NK-92 treated with Interleukin-12 subunit alpha and Interleukin-12 subunit beta, amount 100 ng/mL, for 24 hours (cell line): ENCODE measurements around the gene IPPK.
"Not testable (repeated sequence)": the region's sequence is repeated elsewhere in the genome, so short reads cannot be mapped to it uniquely, and the experiment has no call there.

ENCODE experiments used
- DNase-seq: peaks from one replicate; lab custom pipeline; 2025; lab: John Stamatoyannopoulos, UW

Gene IPPK

GRCh38 chr9:92595075-92595474 is 74.9 kb downstream of the IPPK start:
- not testable (repeated sequence) for DNase-seq

- DNase-seq: no peak
Measured at GRCh38 chr9:92592946-92593861, 76.7 kb downstream of the IPPK start.

DNA sequence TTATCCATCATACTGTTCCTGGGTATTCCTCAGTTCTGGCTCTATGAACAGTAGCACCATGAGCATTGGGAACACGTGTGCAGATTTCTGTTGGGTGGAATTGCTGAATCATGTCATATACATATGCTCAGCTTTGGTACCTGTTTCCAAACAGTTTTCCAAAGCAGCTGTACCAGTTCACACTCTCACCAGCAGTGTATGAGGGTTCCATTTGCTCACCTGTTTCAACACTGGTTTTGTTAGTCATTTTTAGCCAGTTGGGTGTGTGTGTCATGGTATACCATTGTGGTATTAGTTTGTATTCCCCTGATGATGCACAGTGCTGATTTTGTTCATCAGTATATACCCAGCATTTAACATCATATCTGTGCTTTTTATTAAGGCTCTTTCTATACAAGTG is 77.4 kb downstream of the IPPK start:
- DNase-seq: no peak

GRCh38 chr9:92590377-92590776 is 79.6 kb downstream of the IPPK start:
- DNase-seq: no peak

DNA sequence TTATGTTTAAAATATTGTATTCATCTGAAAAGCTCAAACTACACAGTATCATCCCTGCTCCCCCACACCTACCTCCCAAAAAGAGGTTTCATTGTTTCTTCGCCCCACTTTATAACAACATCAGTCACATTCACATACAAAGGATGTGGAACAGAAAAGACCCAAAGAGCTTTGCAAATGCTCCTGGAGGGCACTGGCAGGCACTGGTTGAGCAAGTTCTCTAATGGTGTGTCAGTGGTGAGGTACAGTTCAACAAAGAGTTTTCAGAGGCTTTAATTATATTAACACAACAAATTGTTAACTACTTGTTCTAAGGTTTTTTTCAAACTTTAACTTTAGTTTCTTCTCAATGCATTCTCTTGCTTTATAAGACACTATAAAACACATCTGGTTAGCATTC is 80.0 kb downstream of the IPPK start:
- DNase-seq: no peak

DNA sequence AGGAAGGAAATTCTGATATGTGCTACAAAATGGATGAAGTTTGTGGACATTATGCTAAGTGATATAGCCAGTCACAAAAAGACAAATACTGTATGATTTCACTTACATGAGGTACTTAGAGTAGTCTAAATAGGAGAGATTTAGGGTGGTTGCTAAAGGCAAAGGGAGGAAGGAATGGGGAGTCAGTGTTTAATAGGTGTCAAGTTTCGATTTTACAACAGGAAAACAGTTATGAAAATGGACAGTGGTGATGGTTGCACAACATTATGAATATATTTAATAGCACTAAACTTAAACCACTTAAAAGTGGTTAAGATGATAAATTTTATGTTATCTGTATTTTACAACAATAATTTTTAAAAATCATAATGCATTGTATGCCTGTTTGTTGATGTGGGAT is 93.8 kb downstream of the IPPK start:
- DNase-seq: no peak

DNA sequence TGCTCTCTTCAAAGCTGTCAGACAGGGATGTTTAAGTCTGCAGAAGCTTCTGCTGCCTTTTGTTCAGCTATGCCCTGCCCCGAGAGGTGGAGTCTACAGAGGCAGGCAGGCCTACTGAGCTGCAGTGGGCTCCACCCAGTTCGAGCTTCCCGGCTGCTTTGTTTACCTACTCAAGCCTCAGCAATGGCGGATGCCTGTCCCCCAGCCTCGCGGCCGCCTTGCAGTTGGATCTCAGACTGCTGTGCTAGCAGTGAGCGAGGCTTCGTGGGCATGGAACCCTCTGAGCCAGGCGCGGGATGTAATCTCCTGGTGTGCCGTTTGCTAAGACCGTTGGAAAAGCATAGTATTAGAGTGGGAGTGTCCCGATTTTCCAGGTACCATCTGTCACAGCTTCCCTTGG is 96.3 kb downstream of the IPPK start:
- not testable (repeated sequence) for DNase-seq

DNA sequence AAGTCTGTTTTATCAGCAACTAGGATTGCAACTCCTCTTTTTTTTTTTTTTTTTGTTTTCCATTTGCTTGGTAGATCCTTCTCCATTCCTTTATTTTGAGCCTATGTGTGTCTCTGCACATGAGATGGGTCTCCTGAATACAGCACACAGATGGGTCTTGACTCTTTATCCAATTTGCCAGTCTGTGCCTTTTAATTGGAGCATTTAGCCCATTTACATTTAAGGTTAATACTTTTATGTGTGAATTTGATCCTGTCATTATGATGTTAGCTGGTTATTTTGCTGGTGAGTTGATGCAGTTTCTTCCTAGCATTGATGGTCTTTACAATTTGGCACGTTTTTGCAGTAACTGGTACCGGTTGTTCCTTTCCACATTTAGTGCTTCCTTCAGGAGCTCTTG is 98.1 kb downstream of the IPPK start:
- not testable (repeated sequence) for DNase-seq

- no peak for DNase-seq
Measured at GRCh38 chr9:92564982-92565381, 104.9 kb downstream of the IPPK start.

- no peak for DNase-seq
Measured at GRCh38 chr9:92564504-92564903, 105.4 kb downstream of the IPPK start.
